NB4 (cell line): ENCODE data around the gene HOXA13.

Experiments
- MYC ChIP-seq: IDR thresholded peaks from 2 replicates; pipeline ENCODE4 v1.6.1; 2011; ENCODE audit warnings: low read depth, low read length
- POLR2A ChIP-seq: IDR thresholded peaks from 2 replicates; pipeline ENCODE4 v1.6.1; 2011; ENCODE audit warnings: mild to moderate bottlenecking; ENCODE audit not compliant: insufficient read length; ENCODE audit errors: extremely low read depth
- TF ChIP-seq, protein P1 (sequence below): IDR thresholded peaks from one replicate; pipeline ENCODE4 v1.5.1; 2012; ENCODE audit warnings: low read depth, low read length
- TF ChIP-seq, protein P2 (sequence below): IDR thresholded peaks from 2 replicates; pipeline ENCODE4 v1.6.1; 2011; ENCODE audit warnings: low read depth, low read length

DNA sequence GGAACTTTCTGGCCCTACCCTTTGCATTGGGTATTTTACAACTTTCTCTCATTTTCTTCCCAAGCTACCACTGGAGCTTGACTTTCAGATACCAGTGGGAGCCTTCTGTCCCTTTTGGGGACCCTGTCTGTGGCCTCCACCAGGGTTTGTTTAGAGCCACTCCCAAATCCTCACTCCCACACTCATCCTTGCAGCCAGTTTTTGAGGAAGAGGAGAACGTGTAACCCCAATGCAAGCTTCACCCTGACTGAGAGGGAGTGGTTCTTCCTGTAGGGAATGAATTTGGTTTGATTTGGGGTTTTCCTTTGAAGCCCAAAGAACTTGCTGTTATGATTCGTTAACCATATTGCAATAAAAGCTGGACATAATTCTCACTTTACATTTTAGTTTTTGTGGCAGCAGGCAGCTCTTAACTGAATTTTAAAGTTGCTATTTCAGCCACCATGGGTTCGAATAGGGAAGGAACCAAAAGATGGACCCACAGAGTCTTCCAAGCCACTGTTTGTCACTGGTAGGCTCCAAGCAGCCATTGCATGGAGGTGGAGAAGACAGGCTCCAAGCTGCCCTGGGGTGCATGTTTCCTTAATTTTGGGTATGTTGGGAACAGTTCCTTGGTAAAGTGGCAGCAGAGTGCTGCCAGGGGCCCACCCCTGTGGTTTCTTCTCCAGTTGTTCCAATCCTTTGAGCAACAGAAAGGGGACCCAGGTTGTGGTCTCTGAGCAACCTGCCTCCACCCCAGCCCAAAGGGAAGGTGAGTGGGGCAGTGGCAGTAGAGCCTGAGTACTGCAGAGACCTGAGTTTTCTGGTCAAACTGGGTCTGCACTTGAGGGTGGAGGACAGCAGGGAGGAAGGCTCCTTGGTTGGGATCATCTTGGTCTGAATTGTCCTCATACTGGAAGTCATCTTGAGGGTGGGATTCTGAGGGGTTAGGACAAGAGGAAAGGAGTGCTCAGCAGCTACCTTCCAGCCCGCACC is 47.8 kb upstream of the HOXA13 start:
- TF ChIP-seq, protein P1, sequence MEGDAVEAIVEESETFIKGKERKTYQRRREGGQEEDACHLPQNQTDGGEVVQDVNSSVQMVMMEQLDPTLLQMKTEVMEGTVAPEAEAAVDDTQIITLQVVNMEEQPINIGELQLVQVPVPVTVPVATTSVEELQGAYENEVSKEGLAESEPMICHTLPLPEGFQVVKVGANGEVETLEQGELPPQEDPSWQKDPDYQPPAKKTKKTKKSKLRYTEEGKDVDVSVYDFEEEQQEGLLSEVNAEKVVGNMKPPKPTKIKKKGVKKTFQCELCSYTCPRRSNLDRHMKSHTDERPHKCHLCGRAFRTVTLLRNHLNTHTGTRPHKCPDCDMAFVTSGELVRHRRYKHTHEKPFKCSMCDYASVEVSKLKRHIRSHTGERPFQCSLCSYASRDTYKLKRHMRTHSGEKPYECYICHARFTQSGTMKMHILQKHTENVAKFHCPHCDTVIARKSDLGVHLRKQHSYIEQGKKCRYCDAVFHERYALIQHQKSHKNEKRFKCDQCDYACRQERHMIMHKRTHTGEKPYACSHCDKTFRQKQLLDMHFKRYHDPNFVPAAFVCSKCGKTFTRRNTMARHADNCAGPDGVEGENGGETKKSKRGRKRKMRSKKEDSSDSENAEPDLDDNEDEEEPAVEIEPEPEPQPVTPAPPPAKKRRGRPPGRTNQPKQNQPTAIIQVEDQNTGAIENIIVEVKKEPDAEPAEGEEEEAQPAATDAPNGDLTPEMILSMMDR, result no peak
- TF ChIP-seq POLR2A (no peak), MYC (no peak)
- TF ChIP-seq, protein P2, sequence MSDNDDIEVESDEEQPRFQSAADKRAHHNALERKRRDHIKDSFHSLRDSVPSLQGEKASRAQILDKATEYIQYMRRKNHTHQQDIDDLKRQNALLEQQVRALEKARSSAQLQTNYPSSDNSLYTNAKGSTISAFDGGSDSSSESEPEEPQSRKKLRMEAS, result no peak
